Breast epithelium (tissue), 3 donors: ENCODE results near the gene ARID3A.

ENCODE experiments used
- POLR2A ChIP-seq: fragments of 450-650 bp; IDR thresholded peaks from one replicate; pipeline ENCODE4 v1.6.1; 2016; ENCODE audit warnings: antibody characterized with exemption, mild to moderate bottlenecking, moderate library complexity
- POLR2AphosphoS5 ChIP-seq, 3 donors: sonication (generic); formaldehyde crosslinking; IDR thresholded peaks; one replicate each; pipeline ENCODE4 v1.6.1; 2017; ENCODE audit warnings: antibody characterized with exemption in 3 of 3
- TF ChIP-seq, protein P1 (sequence below), 3 donors: fragments of 450-650 bp; IDR thresholded peaks; one replicate each; pipeline ENCODE4 v1.5.1; 2016 to 2017; ENCODE audit warnings: antibody characterized with exemption in 3 of 3, mild to moderate bottlenecking in 3 of 3, moderate library complexity in 3 of 3

DNA sequence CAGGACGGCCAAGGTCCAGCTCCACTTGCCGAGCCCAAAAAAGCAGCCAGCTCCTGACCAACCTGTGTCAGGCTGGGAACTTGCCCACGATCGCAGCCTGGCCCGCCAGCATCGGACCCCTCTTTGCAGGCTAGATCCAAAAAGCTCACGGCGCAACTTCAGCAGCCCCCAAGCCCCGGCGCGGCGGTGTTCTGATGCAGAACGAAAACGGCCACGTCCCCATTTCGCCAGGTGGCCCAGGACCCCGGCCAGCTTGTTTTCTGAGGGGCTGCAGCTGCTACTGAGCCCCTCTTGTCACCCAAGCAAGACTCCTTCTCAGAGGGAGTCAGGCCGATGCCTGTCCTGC is 93.8 kb downstream of the ARID3A start:
- no peak for TF ChIP-seq POLR2A
- TF ChIP-seq, protein P1, sequence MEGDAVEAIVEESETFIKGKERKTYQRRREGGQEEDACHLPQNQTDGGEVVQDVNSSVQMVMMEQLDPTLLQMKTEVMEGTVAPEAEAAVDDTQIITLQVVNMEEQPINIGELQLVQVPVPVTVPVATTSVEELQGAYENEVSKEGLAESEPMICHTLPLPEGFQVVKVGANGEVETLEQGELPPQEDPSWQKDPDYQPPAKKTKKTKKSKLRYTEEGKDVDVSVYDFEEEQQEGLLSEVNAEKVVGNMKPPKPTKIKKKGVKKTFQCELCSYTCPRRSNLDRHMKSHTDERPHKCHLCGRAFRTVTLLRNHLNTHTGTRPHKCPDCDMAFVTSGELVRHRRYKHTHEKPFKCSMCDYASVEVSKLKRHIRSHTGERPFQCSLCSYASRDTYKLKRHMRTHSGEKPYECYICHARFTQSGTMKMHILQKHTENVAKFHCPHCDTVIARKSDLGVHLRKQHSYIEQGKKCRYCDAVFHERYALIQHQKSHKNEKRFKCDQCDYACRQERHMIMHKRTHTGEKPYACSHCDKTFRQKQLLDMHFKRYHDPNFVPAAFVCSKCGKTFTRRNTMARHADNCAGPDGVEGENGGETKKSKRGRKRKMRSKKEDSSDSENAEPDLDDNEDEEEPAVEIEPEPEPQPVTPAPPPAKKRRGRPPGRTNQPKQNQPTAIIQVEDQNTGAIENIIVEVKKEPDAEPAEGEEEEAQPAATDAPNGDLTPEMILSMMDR (IDR thresholded peaks at IDR 0.05): no peak
- TF ChIP-seq POLR2AphosphoS5 (IDR thresholded peaks at IDR 0.05): no peak
